Measurements from ENCODE around the gene SH3RF1. TPM values are rescaled to one million over a fixed set of nuclear protein-coding genes. Genes with fewer than 3 reads are reported as not detected.

Gene SH3RF1
- total and polyA plus RNA-seq, 2 of the 8 experiments (the other 6 are each of a cell fraction or from before 2014, with no cell fraction given) = 6.9 to 15.1 TPM

DNA sequence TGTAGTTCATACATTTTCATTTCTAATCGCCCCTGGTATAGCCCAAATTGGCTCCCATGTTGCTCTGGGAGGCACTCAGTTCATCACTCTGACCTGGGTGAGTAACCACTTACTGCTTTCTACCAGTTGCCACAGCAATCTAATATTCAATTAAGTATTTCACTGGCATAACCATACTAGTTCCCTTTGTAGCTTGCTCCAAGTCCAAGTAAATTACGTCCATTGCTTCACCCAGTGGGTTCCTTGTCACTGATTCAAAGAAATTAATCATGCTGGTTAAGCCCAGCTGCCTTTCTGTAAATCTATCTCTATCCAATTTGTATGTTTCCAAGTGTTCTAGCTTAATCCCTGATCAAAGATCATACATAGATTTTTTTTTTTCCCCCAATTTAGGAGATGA lies 168.7 kb downstream of the SH3RF1 start:
- no peak overlapping the region for H3K18ac ChIP-seq (ENCODE audit: extremely low read depth, low read length)
- no peak overlapping the region for H3K56ac ChIP-seq (replicated peaks; ENCODE audit: insufficient read length, low read depth, low read length)
- no peak overlapping the region for H4K8ac ChIP-seq (ENCODE audit: extremely low read depth, insufficient read depth, low read length)
- H3K36me3 ChIP-seq (ENCODE audit: control insufficient read depth in 2 of 4, insufficient read depth in 4 of 4, low read length in 3 of 4) = peaks cover 2 to 9% (median 5%) of the 10 kb centered on the region in 4 experiments; a peak in 4 of 8 replicates
- no peak overlapping the region for H3K14ac ChIP-seq (ENCODE audit: insufficient read length)
- H3K79me2 ChIP-seq (ENCODE audit: control insufficient read depth in 1 of 2, insufficient read depth in 2 of 2, low read length in 2 of 2) = no peaks in the 10 kb centered on the region
- H3K27me3 ChIP-seq (replicated peaks in 1 of 4; ENCODE audit: control insufficient read depth in 3 of 4, extremely low read depth in 1 of 4, insufficient read depth in 3 of 4, low read length in 3 of 4) = no peaks in the 10 kb centered on the region
- no peak overlapping the region for H2BK5ac ChIP-seq (ENCODE audit: low read depth, low read length)
- H2BK12ac ChIP-seq (ENCODE audit: low read depth, low read length) = no peak overlapping the region
- no peaks in the 10 kb centered on the region for H3K79me1 ChIP-seq (ENCODE audit: low read depth, low read length)
- TF ChIP-seq RXRA (IDR thresholded peaks at IDR 0.05; ENCODE audit: insufficient read depth, low read depth, low read length) (no peak), MAFK (IDR thresholded peaks at IDR 0.05; ENCODE audit: low read depth, low read length) (no peak), CBX8 (IDR thresholded peaks at IDR 0.05; ENCODE audit: borderline replicate concordance, low read depth, low read length) (no peak), EZH2 (IDR thresholded peaks at IDR 0.05; ENCODE audit: low read depth, low read length, severe bottlenecking) (no peak), YY1 (IDR thresholded peaks at IDR 0.05; ENCODE audit: low read depth, low read length) (no peak), TAF7 (optimal IDR thresholded peaks at IDR 0.05; ENCODE audit: borderline replicate concordance, low read depth, low read length) (no peak), EP300 (IDR thresholded peaks at IDR 0.05; ENCODE audit: borderline replicate concordance in 1 of 2, low read depth in 2 of 2, low read length in 2 of 2) (no peak)
- TF ChIP-seq, protein P1, sequence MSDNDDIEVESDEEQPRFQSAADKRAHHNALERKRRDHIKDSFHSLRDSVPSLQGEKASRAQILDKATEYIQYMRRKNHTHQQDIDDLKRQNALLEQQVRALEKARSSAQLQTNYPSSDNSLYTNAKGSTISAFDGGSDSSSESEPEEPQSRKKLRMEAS (IDR thresholded peaks at IDR 0.05) = no peak
- H3K4ac ChIP-seq (replicated peaks; ENCODE audit: insufficient read length, low read depth, low read length) = no peak overlapping the region
- no peak overlapping the region for H2BK15ac ChIP-seq (ENCODE audit: low read length)
- H3K4me2 ChIP-seq (ENCODE audit: insufficient read depth in 1 of 2, low read depth in 2 of 2, low read length in 2 of 2) = no peak overlapping the region
- H2BK120ac ChIP-seq (replicated peaks; ENCODE audit: low read depth, low read length) = no peak overlapping the region
- no peak overlapping the region for H2AFZ ChIP-seq (ENCODE audit: low read length)
- peaks cover 0 to 4% (median 3%) of the 10 kb centered on the region in 4 experiments; a peak in 4 of 7 replicates for H3K4me1 ChIP-seq (replicated peaks in 1 of 4; ENCODE audit: control insufficient read depth in 3 of 4, insufficient read depth in 4 of 4, low read length in 3 of 4)
- H4K91ac ChIP-seq (replicated peaks; ENCODE audit: insufficient read length, low read length) = no peak overlapping the region
- no peak overlapping the region for H4K5ac ChIP-seq (ENCODE audit: insufficient read length, low read depth, low read length)
- POLR2A ChIA-PET (ENCODE audit: partially characterized antibody) = no interaction called here
- CTCF ChIA-PET (ENCODE audit: partially characterized antibody) = interaction anchor here (0.6 to 1.6 kb wide), 2 partner anchors 18 to 32 kb away, joined by 3 read pairs; no protein-coding TSS in a partner anchor
- H2AK5ac ChIP-seq (ENCODE audit: low read depth, low read length) = no peak overlapping the region
- no peak overlapping the region for H3K27ac ChIP-seq (ENCODE audit: low read depth, low read length)
- no peaks in the 10 kb centered on the region for H3K9me3 ChIP-seq (ENCODE audit: insufficient read depth in 2 of 2, low read depth in 1 of 2, low read length in 1 of 2)
- no peak overlapping the region for H3K4me3 ChIP-seq (ENCODE audit: extremely low read depth in 1 of 4, insufficient read depth in 2 of 4, low read depth in 3 of 4, low read length in 4 of 4)
- no peak for DNase-seq (ENCODE audit: low read depth in 1 of 2, low spot score in 2 of 2)
- FAIRE-seq = no peak
- H3K23ac ChIP-seq (ENCODE audit: insufficient read length) = no peak overlapping the region
- H3K9ac ChIP-seq (replicated peaks in 1 of 4; ENCODE audit: extremely low read depth in 1 of 4, low read depth in 3 of 4, low read length in 3 of 4) = no peak overlapping the region
- no peaks in the 10 kb centered on the region for H4K20me1 ChIP-seq (replicated peaks in 1 of 2; ENCODE audit: control insufficient read depth in 1 of 2, insufficient read depth in 2 of 2, low read length in 2 of 2)
- 85% methylated on average over 2 of the region's 2 CpGs; no CpG with 5 or more reads in 1 of the 2 experiments for WGBS, 2 experiments (ENCODE audit: extremely low coverage in 1 of 2, insufficient coverage in 1 of 2, insufficient read length in 1 of 2, insufficient replicate concordance in 2 of 2, low coverage in 1 of 2, low lambda C conversion rate in 2 of 2, missing lambda C conversion rate in 1 of 2)
- H2BK20ac ChIP-seq (ENCODE audit: low read length) = no peak overlapping the region
- H3K23me2 ChIP-seq (ENCODE audit: low read depth, low read length) = peaks cover 1% of the 10 kb centered on the region; the same call in 1 of the 2 replicates
